Endometrium (tissue), 2 donors: ENCODE results near the gene SLC35F4.

ENCODE experiments used
- FAIRE-seq: peaks from 2 replicates; lab custom pipeline; 2012; peaks lifted over from hg19 to GRCh38; lab: Jason Lieb, UNC
- donor health status: control.
- donor health status: control.

Gene SLC35F4

GRCh38 chr14:57519043-57519442, 346.8 kb downstream of the SLC35F4 start:
- FAIRE-seq = no peak
